GM12874 (cell line): ENCODE results near the gene ZNF649.

Experiments
- CTCF ChIP-seq: IDR thresholded peaks from 2 replicates; pipeline ENCODE4 v1.5.1; 2011; ENCODE audit warnings: low read depth, mild to moderate bottlenecking, control low read depth, low read length, moderate library complexity; ENCODE audit not compliant: insufficient read depth

Gene ZNF649

DNA sequence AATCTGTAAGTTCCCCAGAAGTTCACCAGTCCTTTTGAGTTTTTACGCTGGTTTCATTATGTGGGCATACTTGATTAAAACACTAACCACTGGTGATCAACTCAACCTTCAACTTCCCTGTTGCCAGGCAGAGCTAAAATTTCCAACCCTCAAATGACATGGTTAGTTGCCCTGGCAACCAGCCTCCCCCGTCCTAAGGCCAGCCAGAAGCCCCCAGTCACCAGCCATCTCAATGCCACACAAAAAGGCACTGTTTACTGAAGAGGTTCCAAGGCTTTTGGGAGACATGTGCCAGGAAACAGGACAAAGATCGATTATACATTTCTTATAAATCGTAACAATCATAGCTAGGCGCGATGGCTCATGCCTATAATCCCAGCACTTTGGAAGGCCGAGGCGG lies 1.6 kb downstream of the ZNF649 start:
- TF ChIP-seq CTCF: no peak

DNA sequence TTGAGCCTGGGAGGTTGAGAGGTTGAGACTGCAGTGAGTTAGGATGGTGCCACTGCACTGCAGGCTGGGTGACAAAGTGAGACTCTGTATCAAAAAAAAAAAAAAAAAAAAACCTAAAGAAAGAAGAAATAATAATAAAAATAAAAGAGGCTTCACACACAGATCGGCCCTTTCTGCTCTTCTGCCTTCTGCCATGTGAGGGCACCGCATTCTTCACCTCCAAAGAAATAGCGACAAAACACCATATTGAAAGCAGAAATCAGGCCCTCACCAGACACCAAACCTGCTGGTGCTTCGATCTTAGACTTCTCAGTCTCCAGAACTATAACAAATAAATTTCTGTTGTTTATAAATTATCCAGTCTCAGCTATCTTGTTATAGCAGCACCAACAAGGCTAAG lies 3.0 kb downstream of the ZNF649 start:
- TF ChIP-seq CTCF: no peak

- TF ChIP-seq CTCF: no peak
Measured at GRCh38 chr19:51891193-51891747, 13.5 kb downstream of the ZNF649 start.

DNA sequence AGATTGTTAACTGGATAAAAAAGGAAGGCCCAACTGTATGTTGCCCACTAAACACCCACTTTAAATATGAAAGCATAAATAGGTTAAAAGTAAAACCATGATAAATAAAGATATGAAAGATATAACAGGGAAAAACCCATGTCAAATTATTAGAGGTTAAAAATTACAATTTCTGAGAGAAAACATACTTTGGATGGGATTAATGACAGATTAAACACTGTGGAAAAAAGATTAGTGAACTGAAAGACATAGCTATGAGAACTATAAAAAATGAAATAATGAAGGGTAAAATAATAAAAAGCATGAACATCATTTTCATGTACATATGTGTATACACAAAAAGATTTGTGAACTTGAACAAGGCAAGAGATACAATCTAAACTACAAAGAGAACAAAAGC lies 14.9 kb downstream of the ZNF649 start:
- TF ChIP-seq CTCF: no peak

GRCh38 chr19:51887522-51888498 lies 17.0 kb downstream of the ZNF649 start, which contains the start of gene ZNF577:
ZNF577 (minus strand) TSS chr19:51887951; CDS start chr19:51880382, 7,569 bp downstream.
- TF ChIP-seq CTCF: no peak

DNA sequence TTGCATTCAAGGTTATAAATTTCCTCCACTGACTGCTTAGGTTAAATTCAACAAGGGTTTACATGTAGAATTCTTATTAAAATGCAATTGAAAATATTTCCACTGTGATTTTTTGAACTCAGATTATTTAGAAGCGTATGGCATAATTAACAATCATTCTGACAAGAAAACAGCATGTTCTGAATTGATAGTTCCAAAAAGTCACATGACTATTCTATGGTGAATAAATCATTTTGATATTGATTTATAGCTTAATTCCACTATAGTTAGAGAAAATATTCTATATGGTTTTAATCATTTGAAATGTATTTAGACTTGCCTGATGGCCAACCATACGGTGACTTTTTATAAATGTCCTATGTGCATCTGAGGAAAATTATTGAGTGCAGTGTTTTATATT lies 20.1 kb downstream of the ZNF649 start:
- TF ChIP-seq CTCF: no peak

GRCh38 chr19:51882518-51882917 lies 22.3 kb downstream of the ZNF649 start:
- no peak for TF ChIP-seq CTCF
